CD1c-positive myeloid dendritic cell (primary cell): ENCODE results near the gene RRBP1.
A peak's percentile ranks its signal among the peaks of the same experiment; 100 is the strongest.
"Not testable (repeated sequence)": the region's sequence is repeated elsewhere in the genome, so short reads cannot be mapped to it uniquely, and the experiment has no call there.

ENCODE experiments used
- DNase-seq: peaks from one replicate; pipeline ENCODE4 v3.0.0-alpha.2; 2016; ENCODE audit errors: extremely low spot score

The RRBP1 gene

GRCh38 chr20:17662333-17663039 is 19.6 kb downstream of the RRBP1 start:
- DNase-seq, result peak; percentile 70

- DNase-seq, result no peak
These were observed 20.8 kb downstream of the RRBP1 start for GRCh38 chr20:17661121-17661744.

GRCh38 chr20:17660667-17661066 is 21.4 kb downstream of the RRBP1 start:
- DNase-seq, result no peak

- no peak for DNase-seq
These were observed 22.2 kb downstream of the RRBP1 start for GRCh38 chr20:17659801-17660200.

- not testable (repeated sequence) for DNase-seq
These were observed 22.7 kb downstream of the RRBP1 start for GRCh38 chr20:17659344-17659743.

GRCh38 chr20:17658648-17658993 is 23.4 kb downstream of the RRBP1 start:
- no peak for DNase-seq

GRCh38 chr20:17657898-17658647 is 24.0 kb downstream of the RRBP1 start:
- no peak for DNase-seq

GRCh38 chr20:17657079-17657825 is 24.8 kb downstream of the RRBP1 start:
- no peak for DNase-seq

GRCh38 chr20:17655865-17656479 is 26.1 kb downstream of the RRBP1 start:
- DNase-seq, result no peak

GRCh38 chr20:17655286-17655651 is 26.8 kb downstream of the RRBP1 start:
- no peak for DNase-seq

- peak; percentile 24 for DNase-seq
These were observed 27.3 kb downstream of the RRBP1 start for GRCh38 chr20:17654649-17655285.

GRCh38 chr20:17653835-17654648 is 28.0 kb downstream of the RRBP1 start:
- no peak for DNase-seq

GRCh38 chr20:17652411-17652810 is 29.6 kb downstream of the RRBP1 start:
- DNase-seq, result no peak

- DNase-seq, result no peak
These were observed 30.2 kb downstream of the RRBP1 start for GRCh38 chr20:17651760-17652388.

GRCh38 chr20:17651129-17651759 is 30.8 kb downstream of the RRBP1 start:
- no peak for DNase-seq

- peak; percentile 19 for DNase-seq
These were observed 31.5 kb downstream of the RRBP1 start for GRCh38 chr20:17650301-17651128.

- peak; percentile 50 for DNase-seq
These were observed 33.0 kb downstream of the RRBP1 start for GRCh38 chr20:17648791-17649730.

GRCh38 chr20:17648315-17648646 is 33.8 kb downstream of the RRBP1 start:
- peak; percentile 42 for DNase-seq
